SK-N-SH (cell line): ENCODE data around the gene APOL6. TPM values are rescaled to one million over a fixed set of nuclear protein-coding genes. Genes with fewer than 3 reads are reported as not detected.

Source experiments
- CTCF ChIA-PET: fragments of 300-600, 350-600 bp; formaldehyde crosslinking; extraction: SDS; loops from one replicate; lab custom pipeline; 2021; lab: Yijun Ruan, JAX
- POLR2A ChIA-PET: fragments of 350-600 bp; sonication (Branson Sonifier 250); formaldehyde crosslinking; extraction: SDS; loops from one replicate; lab custom pipeline; 2020; ENCODE audit warnings: antibody characterized with exemption, inconsistent platforms; lab: Yijun Ruan, JAX
- DNase-seq: peaks from one replicate; pipeline ENCODE4 v3.0.0; 2012
- H2AFZ ChIP-seq: fragments of 200-600 bp; sonication (generic); 2 replicates; pipeline ENCODE4 v1.8.1; 2016; ENCODE audit warnings: antibody characterized with exemption, mild to moderate bottlenecking, low read depth
- H3F3A ChIP-seq: fragments of 200-600 bp; sonication (generic); replicated peaks from 2 replicates; pipeline ENCODE3; 2016; ENCODE audit warnings: antibody characterized with exemption, mild to moderate bottlenecking; ENCODE audit not compliant: insufficient read depth
- H3K27ac ChIP-seq, 2 experiments: fragments of 200-500 bp in 1 of 2; fragments of 200-600 bp in 1 of 2; sonication (Bioruptor generic) in 1 of 2; sonication (generic), shearing (Covaris generic) in 1 of 2; 2 replicates each; pipeline versions ENCODE4 v1.5.1 to v1.6.1; 2014 to 2016; ENCODE audit warnings: low read depth in 2 of 2, inconsistent platforms in 1 of 2, low read length in 1 of 2, mild to moderate bottlenecking in 1 of 2, mixed read lengths in 1 of 2
- H3K27me3 ChIP-seq: fragments of 200-600 bp; sonication (generic), shearing (Covaris generic); 2 replicates; pipeline ENCODE4 v1.6.1; 2016; ENCODE audit warnings: mixed run types; ENCODE audit not compliant: insufficient read depth
- H3K36me3 ChIP-seq, 2 experiments: fragments of 200-500 bp in 1 of 2; fragments of 200-600 bp in 1 of 2; sonication (Bioruptor generic) in 1 of 2; sonication (generic) in 1 of 2; replicated peaks in 1 of 2; 2 replicates each; pipeline versions ENCODE3 to v1.5.1; 2014 to 2016; ENCODE audit warnings: low read length in 1 of 2, mild to moderate bottlenecking in 1 of 2; ENCODE audit not compliant: insufficient read depth in 2 of 2, control insufficient read depth in 1 of 2
- H3K4me1 ChIP-seq, 2 experiments: fragments of 200-500 bp in 1 of 2; fragments of 200-600 bp in 1 of 2; sonication (Bioruptor generic) in 1 of 2; sonication (generic), shearing (Covaris generic) in 1 of 2; 2 replicates each; pipeline versions ENCODE4 v1.5.1 to v1.6.1; 2014 to 2016; ENCODE audit warnings: low read depth in 1 of 2, low read length in 1 of 2, mixed run types in 1 of 2; ENCODE audit not compliant: insufficient read depth in 2 of 2, control insufficient read depth in 1 of 2
- H3K4me2 ChIP-seq: fragments of 200-600 bp; sonication (generic), shearing (Covaris generic); 2 replicates; pipeline ENCODE4 v1.6.1; 2017; ENCODE audit warnings: mixed run types
- H3K4me3 ChIP-seq, 2 experiments: fragments of 200-500 bp in 1 of 2; fragments of 200-600 bp in 1 of 2; sonication (Bioruptor generic) in 1 of 2; sonication (generic), shearing (Covaris generic) in 1 of 2; 2 replicates each; pipeline versions ENCODE4 v1.5.1 to v1.8.1; 2014 to 2016; ENCODE audit warnings: low read depth in 2 of 2, inconsistent platforms in 1 of 2, low read length in 1 of 2, mild to moderate bottlenecking in 1 of 2, mixed read lengths in 1 of 2, moderate library complexity in 1 of 2
- H3K79me2 ChIP-seq: fragments of 200-600 bp; sonication (generic); 2 replicates; pipeline ENCODE4 v1.8.1; 2017; ENCODE audit warnings: mild to moderate bottlenecking; ENCODE audit not compliant: insufficient read depth
- H3K9ac ChIP-seq: fragments of 200-600 bp; sonication (generic); 2 replicates; pipeline ENCODE4 v1.6.1; 2017; ENCODE audit warnings: mixed run types
- H3K9me2 ChIP-seq: fragments of 200-600 bp; sonication (generic); 2 replicates; pipeline ENCODE4 v1.6.1; 2017; ENCODE audit warnings: mixed run types
- H3K9me3 ChIP-seq: fragments of 200-600 bp; sonication (generic); 2 replicates; pipeline ENCODE4 v1.6.1; 2017; ENCODE audit warnings: mixed run types, mild to moderate bottlenecking, moderate library complexity
- H4K20me1 ChIP-seq: fragments of 200-600 bp; sonication (generic); 2 replicates; pipeline ENCODE4 v1.6.1; 2017; ENCODE audit warnings: mild to moderate bottlenecking, mixed run types; ENCODE audit not compliant: insufficient read depth
- CHD2 ChIP-seq: fragments of 150-350 bp; IDR thresholded peaks from 2 replicates; pipeline ENCODE4 v1.6.1; 2018; ENCODE audit warnings: low read length; ENCODE audit not compliant: partially characterized antibody
- EP300 ChIP-seq, 2 experiments: IDR thresholded peaks; 2 replicates each; pipeline versions ENCODE4 v1.4.0 to v1.6.1; 2012; ENCODE audit warnings: borderline replicate concordance in 1 of 2, low read depth in 1 of 2, low read length in 1 of 2
- FOXJ3 ChIP-seq: sonication (generic); formaldehyde crosslinking; IDR thresholded peaks from 2 replicates; pipeline ENCODE4 v1.5.1; 2020; ENCODE audit warnings: mild to moderate bottlenecking, missing genetic modification reagents
- MEF2A ChIP-seq: IDR thresholded peaks from 2 replicates; pipeline ENCODE4 v1.4.0; 2012; ENCODE audit warnings: low read depth, borderline replicate concordance
- NFIC ChIP-seq: IDR thresholded peaks from 2 replicates; pipeline ENCODE4 v1.4.0; 2012; ENCODE audit warnings: borderline replicate concordance
- NRF1 ChIP-seq: IDR thresholded peaks from 2 replicates; pipeline ENCODE4 v1.6.1; 2012; ENCODE audit warnings: low read depth, mild to moderate bottlenecking, low read length
- POLR2AphosphoS5 ChIP-seq: IDR thresholded peaks from 2 replicates; pipeline ENCODE4 v1.6.1; 2012; ENCODE audit warnings: low read depth, low read length
- RAD21 ChIP-seq: IDR thresholded peaks from 2 replicates; pipeline ENCODE4 v1.6.1; 2012; ENCODE audit warnings: mild to moderate bottlenecking, low read length
- RCOR1 ChIP-seq: fragments of 150-350 bp; IDR thresholded peaks from 2 replicates; pipeline ENCODE4 v1.6.1; 2017; ENCODE audit warnings: antibody characterized with exemption, low read length
- RXRA ChIP-seq: IDR thresholded peaks from 2 replicates; pipeline ENCODE4 v1.4.0; 2012; ENCODE audit warnings: low read depth, mild to moderate bottlenecking, borderline replicate concordance
- SMC3 ChIP-seq: IDR thresholded peaks from 2 replicates; pipeline ENCODE4 v1.6.1; 2012; ENCODE audit warnings: low read depth, low read length, improper control_type of control experiment
- TEAD4 ChIP-seq: IDR thresholded peaks from 2 replicates; pipeline ENCODE4 v1.4.0; 2012; ENCODE audit warnings: mild to moderate bottlenecking, borderline replicate concordance; ENCODE audit not compliant: insufficient read depth
- YY1 ChIP-seq: IDR thresholded peaks from 2 replicates; pipeline ENCODE4 v1.4.0; 2012; ENCODE audit warnings: low read depth, mild to moderate bottlenecking
- WGBS: methylation state at CpG from one replicate; pipeline ENCODE4 v1.1.6; 2017; ENCODE audit warnings: low lambda C conversion rate; 5-methylcytosine and 5-hydroxymethylcytosine counted together
- polyA plus RNA-seq, 3 experiments: library from polyadenylated mRNA; depleted of rRNA; stranded (reverse); fragments of >200 nt; gene quantifications; 2 replicates each; pipeline ENCODE4 v1.2.3, GENCODE V29; 2012
- TF ChIP-seq, protein P1 (sequence below): IDR thresholded peaks from 2 replicates; pipeline ENCODE4 v1.4.0; 2012; ENCODE audit warnings: low read depth
- TF ChIP-seq, protein P2 (sequence below): fragments of 150-350 bp; IDR thresholded peaks from 2 replicates; pipeline ENCODE4 v1.6.1; 2016; ENCODE audit warnings: mild to moderate bottlenecking, low read depth, low read length
- TF ChIP-seq, protein P3 (sequence below): IDR thresholded peaks from 2 replicates; pipeline ENCODE4 v1.6.1; 2012; ENCODE audit warnings: mild to moderate bottlenecking, low read depth, low read length, moderate library complexity
- TF ChIP-seq, protein P4 (sequence below): IDR thresholded peaks from 2 replicates; pipeline ENCODE4 v1.4.0; 2012; ENCODE audit warnings: low read depth, borderline replicate concordance

The APOL6 gene
- polyA plus RNA-seq, 1 of the 3 experiments (the other 2 are of a cell fraction) = 0.90 TPM

DNA sequence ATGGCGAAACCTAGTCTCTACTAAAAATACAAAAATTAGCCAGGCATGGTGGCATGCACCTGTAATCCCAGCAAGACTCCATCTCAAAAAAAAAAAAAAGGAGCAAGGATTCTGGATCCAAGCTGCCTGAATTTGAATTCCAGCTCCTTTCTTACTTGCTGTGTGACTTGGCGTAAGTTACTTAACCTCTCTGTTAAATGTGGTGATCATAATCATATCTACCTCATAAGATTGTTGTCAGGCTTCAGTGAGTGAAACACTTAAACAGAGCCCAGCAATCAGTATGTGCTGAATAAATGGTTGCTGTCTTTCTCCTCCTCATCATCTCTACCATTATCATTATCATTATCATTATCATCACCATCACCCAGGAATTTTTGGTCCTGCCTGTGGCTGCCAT is 33.8 kb upstream of the APOL6 start:
- H3F3A ChIP-seq = no peaks in the 10 kb centered on the region
- no peaks in the 10 kb centered on the region for H3K9me2 ChIP-seq
- DNase-seq = no peak
- 100% methylated on average over 2 of the region's 2 CpGs for WGBS
- H3K4me3 ChIP-seq = no peak overlapping the region
- H2AFZ ChIP-seq = no peak overlapping the region
- H3K27ac ChIP-seq = no peak overlapping the region
- CTCF ChIA-PET = interaction anchor here (1.6 kb wide), 1 partner anchor 184 kb away, joined by 7 read pairs; no protein-coding TSS in a partner anchor
- H3K27me3 ChIP-seq = no peaks in the 10 kb centered on the region
- TF ChIP-seq YY1 (no peak), POLR2AphosphoS5 (no peak), SMC3 (no peak), NFIC (no peak), RCOR1 (no peak), TEAD4 (no peak), CHD2 (no peak), FOXJ3 (CRISPR knock-in tag) (no peak), RXRA (no peak), EP300 (IDR thresholded peaks at IDR 0.05; ENCODE audit: borderline replicate concordance in 1 of 2, low read depth in 1 of 2, low read length in 1 of 2) (no peak), NRF1 (no peak), MEF2A (no peak), RAD21 (no peak)
- TF ChIP-seq, protein P1, sequence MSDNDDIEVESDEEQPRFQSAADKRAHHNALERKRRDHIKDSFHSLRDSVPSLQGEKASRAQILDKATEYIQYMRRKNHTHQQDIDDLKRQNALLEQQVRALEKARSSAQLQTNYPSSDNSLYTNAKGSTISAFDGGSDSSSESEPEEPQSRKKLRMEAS = no peak
- TF ChIP-seq, protein P2, sequence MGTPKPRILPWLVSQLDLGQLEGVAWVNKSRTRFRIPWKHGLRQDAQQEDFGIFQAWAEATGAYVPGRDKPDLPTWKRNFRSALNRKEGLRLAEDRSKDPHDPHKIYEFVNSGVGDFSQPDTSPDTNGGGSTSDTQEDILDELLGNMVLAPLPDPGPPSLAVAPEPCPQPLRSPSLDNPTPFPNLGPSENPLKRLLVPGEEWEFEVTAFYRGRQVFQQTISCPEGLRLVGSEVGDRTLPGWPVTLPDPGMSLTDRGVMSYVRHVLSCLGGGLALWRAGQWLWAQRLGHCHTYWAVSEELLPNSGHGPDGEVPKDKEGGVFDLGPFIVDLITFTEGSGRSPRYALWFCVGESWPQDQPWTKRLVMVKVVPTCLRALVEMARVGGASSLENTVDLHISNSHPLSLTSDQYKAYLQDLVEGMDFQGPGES = no peak
- TF ChIP-seq, protein P3, sequence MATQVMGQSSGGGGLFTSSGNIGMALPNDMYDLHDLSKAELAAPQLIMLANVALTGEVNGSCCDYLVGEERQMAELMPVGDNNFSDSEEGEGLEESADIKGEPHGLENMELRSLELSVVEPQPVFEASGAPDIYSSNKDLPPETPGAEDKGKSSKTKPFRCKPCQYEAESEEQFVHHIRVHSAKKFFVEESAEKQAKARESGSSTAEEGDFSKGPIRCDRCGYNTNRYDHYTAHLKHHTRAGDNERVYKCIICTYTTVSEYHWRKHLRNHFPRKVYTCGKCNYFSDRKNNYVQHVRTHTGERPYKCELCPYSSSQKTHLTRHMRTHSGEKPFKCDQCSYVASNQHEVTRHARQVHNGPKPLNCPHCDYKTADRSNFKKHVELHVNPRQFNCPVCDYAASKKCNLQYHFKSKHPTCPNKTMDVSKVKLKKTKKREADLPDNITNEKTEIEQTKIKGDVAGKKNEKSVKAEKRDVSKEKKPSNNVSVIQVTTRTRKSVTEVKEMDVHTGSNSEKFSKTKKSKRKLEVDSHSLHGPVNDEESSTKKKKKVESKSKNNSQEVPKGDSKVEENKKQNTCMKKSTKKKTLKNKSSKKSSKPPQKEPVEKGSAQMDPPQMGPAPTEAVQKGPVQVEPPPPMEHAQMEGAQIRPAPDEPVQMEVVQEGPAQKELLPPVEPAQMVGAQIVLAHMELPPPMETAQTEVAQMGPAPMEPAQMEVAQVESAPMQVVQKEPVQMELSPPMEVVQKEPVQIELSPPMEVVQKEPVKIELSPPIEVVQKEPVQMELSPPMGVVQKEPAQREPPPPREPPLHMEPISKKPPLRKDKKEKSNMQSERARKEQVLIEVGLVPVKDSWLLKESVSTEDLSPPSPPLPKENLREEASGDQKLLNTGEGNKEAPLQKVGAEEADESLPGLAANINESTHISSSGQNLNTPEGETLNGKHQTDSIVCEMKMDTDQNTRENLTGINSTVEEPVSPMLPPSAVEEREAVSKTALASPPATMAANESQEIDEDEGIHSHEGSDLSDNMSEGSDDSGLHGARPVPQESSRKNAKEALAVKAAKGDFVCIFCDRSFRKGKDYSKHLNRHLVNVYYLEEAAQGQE = no peak
- TF ChIP-seq, protein P4, sequence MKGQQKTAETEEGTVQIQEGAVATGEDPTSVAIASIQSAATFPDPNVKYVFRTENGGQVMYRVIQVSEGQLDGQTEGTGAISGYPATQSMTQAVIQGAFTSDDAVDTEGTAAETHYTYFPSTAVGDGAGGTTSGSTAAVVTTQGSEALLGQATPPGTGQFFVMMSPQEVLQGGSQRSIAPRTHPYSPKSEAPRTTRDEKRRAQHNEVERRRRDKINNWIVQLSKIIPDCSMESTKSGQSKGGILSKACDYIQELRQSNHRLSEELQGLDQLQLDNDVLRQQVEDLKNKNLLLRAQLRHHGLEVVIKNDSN = no peak
- no peaks in the 10 kb centered on the region for H3K79me2 ChIP-seq
- H3K4me1 ChIP-seq = peaks cover 0 to 6% of the 10 kb centered on the region in 2 experiments; a peak in 1 of 4 replicates
- no peaks in the 10 kb centered on the region for H3K36me3 ChIP-seq
- no peaks in the 10 kb centered on the region for H4K20me1 ChIP-seq
- POLR2A ChIA-PET = no interaction called here
- H3K9ac ChIP-seq = no peak overlapping the region
- H3K4me2 ChIP-seq = no peak overlapping the region
- H3K9me3 ChIP-seq = no peaks in the 10 kb centered on the region
